ENCODE data around the gene DTNBP1.

The DTNBP1 gene

GRCh38 chr6:15487262-15487661 is 175.6 kb downstream of the DTNBP1 start:
- intact Hi-C loops (cut with DNase I): no loop called here
- no peak for DNase-seq

GRCh38 chr6:15485936-15486335 is 176.9 kb downstream of the DTNBP1 start:
- intact Hi-C loops (cut with DNase I): no loop called here
- DNase-seq: no peak

- intact Hi-C loops (cut with DNase I): no loop called here
- DNase-seq: no peak
These were observed 178.0 kb downstream of the DTNBP1 start for GRCh38 chr6:15484821-15485220.

- no peak for DNase-seq
- intact Hi-C loops (cut with DNase I): no loop called here
These were observed 178.7 kb downstream of the DTNBP1 start for GRCh38 chr6:15484140-15484539.

- DNase-seq: no peak
- intact Hi-C loops (cut with DNase I): no loop called here
These were observed 179.8 kb downstream of the DTNBP1 start for GRCh38 chr6:15483060-15483459.

GRCh38 chr6:15481390-15482291 is 181.2 kb downstream of the DTNBP1 start:
- no peak for DNase-seq
- intact Hi-C loops (cut with DNase I): no loop called here

- intact Hi-C loops (cut with DNase I): no loop called here
- DNase-seq: no peak
These were observed 182.3 kb downstream of the DTNBP1 start for GRCh38 chr6:15480525-15480924.

- intact Hi-C loops (cut with DNase I): no loop called here
- DNase-seq: peak in 2 of 42 donors; percentile 42 to 68
These were observed 183.1 kb downstream of the DTNBP1 start for GRCh38 chr6:15479761-15480160.

- intact Hi-C loops (cut with DNase I): no loop called here
- DNase-seq: no peak
These were observed 185.1 kb downstream of the DTNBP1 start for GRCh38 chr6:15477746-15478145.

- DNase-seq: no peak
- intact Hi-C loops (cut with DNase I): no loop called here
These were observed 186.0 kb downstream of the DTNBP1 start for GRCh38 chr6:15476631-15477380.

- intact Hi-C loops (cut with DNase I): no loop called here
- no peak for DNase-seq
These were observed 187.0 kb downstream of the DTNBP1 start for GRCh38 chr6:15475872-15476271.

GRCh38 chr6:15475261-15475660 is 187.6 kb downstream of the DTNBP1 start:
- DNase-seq: no peak
- intact Hi-C loops (cut with DNase I): no loop called here

GRCh38 chr6:15474196-15474595 is 188.6 kb downstream of the DTNBP1 start:
- no peak for DNase-seq
- intact Hi-C loops (cut with DNase I): no loop called here

- intact Hi-C loops (cut with DNase I): no loop called here
- no peak for DNase-seq
These were observed 189.1 kb downstream of the DTNBP1 start for GRCh38 chr6:15473741-15474161.

- intact Hi-C loops (cut with DNase I): no loop called here
- no peak for DNase-seq
These were observed 189.7 kb downstream of the DTNBP1 start for GRCh38 chr6:15473174-15473573.

All from head of caudate nucleus (tissue), 42 donors.